ENCODE data around the gene PTGER1. TPM values are rescaled to one million over a fixed set of nuclear protein-coding genes. Genes with fewer than 3 reads are reported as not detected.
A peak's percentile ranks its signal among the peaks of the same experiment; 100 is the strongest.

Gene PTGER1
- total and polyA plus RNA-seq, 9 of the 15 experiments (the other 6 are each of a cell fraction or from before 2014, with no cell fraction given): 0.06 to 0.36 (median 0.31) TPM; not detected in 5

DNA sequence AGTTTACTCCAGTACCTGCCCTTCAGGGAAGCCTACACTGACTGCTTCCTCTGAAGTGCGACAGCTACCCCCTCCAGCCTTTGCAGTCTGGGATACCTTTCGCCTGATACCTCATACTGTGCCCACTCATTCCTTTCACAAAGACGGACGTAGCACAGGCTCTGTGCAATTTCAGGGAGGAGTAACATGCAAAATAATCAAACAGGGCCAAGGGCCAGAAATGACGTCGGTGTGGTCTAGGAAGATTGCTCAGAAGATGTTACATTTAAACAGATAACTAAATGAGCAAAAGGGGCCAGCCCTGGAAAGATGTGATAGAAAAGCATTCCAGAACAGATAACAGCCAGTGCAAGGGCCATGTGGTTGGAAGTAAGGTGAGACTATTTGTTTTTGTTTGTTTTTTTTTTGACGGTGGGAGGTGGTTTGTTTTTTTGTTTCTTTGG, 49.4 kb downstream of the PTGER1 start (continued):
- TF ChIP-seq, protein P1, sequence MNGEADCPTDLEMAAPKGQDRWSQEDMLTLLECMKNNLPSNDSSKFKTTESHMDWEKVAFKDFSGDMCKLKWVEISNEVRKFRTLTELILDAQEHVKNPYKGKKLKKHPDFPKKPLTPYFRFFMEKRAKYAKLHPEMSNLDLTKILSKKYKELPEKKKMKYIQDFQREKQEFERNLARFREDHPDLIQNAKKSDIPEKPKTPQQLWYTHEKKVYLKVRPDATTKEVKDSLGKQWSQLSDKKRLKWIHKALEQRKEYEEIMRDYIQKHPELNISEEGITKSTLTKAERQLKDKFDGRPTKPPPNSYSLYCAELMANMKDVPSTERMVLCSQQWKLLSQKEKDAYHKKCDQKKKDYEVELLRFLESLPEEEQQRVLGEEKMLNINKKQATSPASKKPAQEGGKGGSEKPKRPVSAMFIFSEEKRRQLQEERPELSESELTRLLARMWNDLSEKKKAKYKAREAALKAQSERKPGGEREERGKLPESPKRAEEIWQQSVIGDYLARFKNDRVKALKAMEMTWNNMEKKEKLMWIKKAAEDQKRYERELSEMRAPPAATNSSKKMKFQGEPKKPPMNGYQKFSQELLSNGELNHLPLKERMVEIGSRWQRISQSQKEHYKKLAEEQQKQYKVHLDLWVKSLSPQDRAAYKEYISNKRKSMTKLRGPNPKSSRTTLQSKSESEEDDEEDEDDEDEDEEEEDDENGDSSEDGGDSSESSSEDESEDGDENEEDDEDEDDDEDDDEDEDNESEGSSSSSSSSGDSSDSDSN (IDR thresholded peaks at IDR 0.05; ENCODE audit: borderline replicate concordance in 1 of 2, low read depth in 2 of 2, low read length in 2 of 2): no peak
- TF ChIP-seq MEF2A (IDR thresholded peaks at IDR 0.05; ENCODE audit: control insufficient read depth, low read depth, low read length) (no peak), L3MBTL2 (IDR thresholded peaks at IDR 0.05) (peak; percentile 38; the same call in 1 of the 2 replicates), PPARD (CRISPR knock-in tag; IDR thresholded peaks at IDR 0.05) (no peak), MBD2 (IDR thresholded peaks at IDR 0.05; ENCODE audit: borderline replicate concordance, low read depth) (no peak), ETS2 (tag; IDR thresholded peaks at IDR 0.05; ENCODE audit: borderline replicate concordance, poor library complexity, severe bottlenecking) (no peak), ZNF830 (CRISPR knock-in tag; IDR thresholded peaks at IDR 0.05) (no peak), SMC3 (conservative IDR thresholded peaks at IDR 0.05; ENCODE audit: insufficient read depth, low read depth, low read length) (no peak), XRCC3 (IDR thresholded peaks at IDR 0.05) (no peak), BRCA1 (IDR thresholded peaks at IDR 0.05) (no peak), BRCA1 (CRISPR knock-in tag; IDR thresholded peaks at IDR 0.05) (no peak), ATF7 (IDR thresholded peaks at IDR 0.05) (peak; percentile 87), ZBTB17 (CRISPR knock-in tag; IDR thresholded peaks at IDR 0.05) (no peak), MAFK (IDR thresholded peaks at IDR 0.05; ENCODE audit: low read length) (no peak), YY1 (IDR thresholded peaks at IDR 0.05; ENCODE audit: borderline replicate concordance in 1 of 3, control insufficient read depth in 1 of 3, extremely low read depth in 1 of 3, insufficient read depth in 3 of 3, insufficient read length in 1 of 3, insufficient replicate concordance in 2 of 3, low read depth in 1 of 3, low read length in 2 of 3) (no peak), ZC3H11A (IDR thresholded peaks at IDR 0.05; ENCODE audit: low read depth, low read length) (no peak)
- TF ChIP-seq, protein P2, sequence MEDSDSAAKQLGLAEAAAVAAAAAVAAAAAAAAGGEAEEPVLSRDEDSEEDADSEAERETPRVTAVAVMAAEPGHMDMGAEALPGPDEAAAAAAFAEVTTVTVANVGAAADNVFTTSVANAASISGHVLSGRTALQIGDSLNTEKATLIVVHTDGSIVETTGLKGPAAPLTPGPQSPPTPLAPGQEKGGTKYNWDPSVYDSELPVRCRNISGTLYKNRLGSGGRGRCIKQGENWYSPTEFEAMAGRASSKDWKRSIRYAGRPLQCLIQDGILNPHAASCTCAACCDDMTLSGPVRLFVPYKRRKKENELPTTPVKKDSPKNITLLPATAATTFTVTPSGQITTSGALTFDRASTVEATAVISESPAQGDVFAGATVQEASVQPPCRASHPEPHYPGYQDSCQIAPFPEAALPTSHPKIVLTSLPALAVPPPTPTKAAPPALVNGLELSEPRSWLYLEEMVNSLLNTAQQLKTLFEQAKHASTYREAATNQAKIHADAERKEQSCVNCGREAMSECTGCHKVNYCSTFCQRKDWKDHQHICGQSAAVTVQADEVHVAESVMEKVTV (CRISPR knock-in tag; IDR thresholded peaks at IDR 0.05): no peak
- TF ChIP-seq, protein P3, sequence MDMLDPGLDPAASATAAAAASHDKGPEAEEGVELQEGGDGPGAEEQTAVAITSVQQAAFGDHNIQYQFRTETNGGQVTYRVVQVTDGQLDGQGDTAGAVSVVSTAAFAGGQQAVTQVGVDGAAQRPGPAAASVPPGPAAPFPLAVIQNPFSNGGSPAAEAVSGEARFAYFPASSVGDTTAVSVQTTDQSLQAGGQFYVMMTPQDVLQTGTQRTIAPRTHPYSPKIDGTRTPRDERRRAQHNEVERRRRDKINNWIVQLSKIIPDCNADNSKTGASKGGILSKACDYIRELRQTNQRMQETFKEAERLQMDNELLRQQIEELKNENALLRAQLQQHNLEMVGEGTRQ (CRISPR knock-in tag; IDR thresholded peaks at IDR 0.05): no peak
- TF ChIP-seq, protein P4, sequence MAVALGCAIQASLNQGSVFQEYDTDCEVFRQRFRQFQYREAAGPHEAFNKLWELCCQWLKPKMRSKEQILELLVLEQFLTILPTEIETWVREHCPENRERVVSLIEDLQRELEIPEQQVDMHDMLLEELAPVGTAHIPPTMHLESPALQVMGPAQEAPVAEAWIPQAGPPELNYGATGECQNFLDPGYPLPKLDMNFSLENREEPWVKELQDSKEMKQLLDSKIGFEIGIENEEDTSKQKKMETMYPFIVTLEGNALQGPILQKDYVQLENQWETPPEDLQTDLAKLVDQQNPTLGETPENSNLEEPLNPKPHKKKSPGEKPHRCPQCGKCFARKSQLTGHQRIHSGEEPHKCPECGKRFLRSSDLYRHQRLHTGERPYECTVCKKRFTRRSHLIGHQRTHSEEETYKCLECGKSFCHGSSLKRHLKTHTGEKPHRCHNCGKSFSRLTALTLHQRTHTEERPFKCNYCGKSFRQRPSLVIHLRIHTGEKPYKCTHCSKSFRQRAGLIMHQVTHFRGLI (CRISPR knock-in tag; IDR thresholded peaks at IDR 0.05): no peak
- TF ChIP-seq, protein P5, sequence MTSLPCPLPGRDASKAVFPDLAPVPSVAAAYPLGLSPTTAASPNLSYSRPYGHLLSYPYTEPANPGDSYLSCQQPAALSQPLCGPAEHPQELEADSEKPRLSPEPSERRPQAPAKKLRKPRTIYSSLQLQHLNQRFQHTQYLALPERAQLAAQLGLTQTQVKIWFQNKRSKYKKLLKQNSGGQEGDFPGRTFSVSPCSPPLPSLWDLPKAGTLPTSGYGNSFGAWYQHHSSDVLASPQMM (CRISPR knock-in tag; IDR thresholded peaks at IDR 0.05): no peak
